ENCODE measurements around the gene MINDY1. TPM values are rescaled to one million over a fixed set of nuclear protein-coding genes. Genes with fewer than 3 reads are reported as not detected.

Gene MINDY1
- total and polyA plus RNA-seq, 12 donors = 9.8 to 70.6 (median 53.6) TPM

- Histone ChIP-seq H3K36me3 (peaks cover 0 to 59% (median 39%) of the 10 kb centered on the region in 9 donors), H3K9me3 (no peaks in the 10 kb centered on the region), H3K27ac (peak overlapping the region in 3 of 10 donors; percentile 9 to 28 (median 24)), H3K4me3 (no peak overlapping the region), H3K4me1 (peaks cover 0 to 17% (median 5%) of the 10 kb centered on the region in 9 donors), H3K27me3 (no peaks in the 10 kb centered on the region)
- TF ChIP-seq, protein P1, sequence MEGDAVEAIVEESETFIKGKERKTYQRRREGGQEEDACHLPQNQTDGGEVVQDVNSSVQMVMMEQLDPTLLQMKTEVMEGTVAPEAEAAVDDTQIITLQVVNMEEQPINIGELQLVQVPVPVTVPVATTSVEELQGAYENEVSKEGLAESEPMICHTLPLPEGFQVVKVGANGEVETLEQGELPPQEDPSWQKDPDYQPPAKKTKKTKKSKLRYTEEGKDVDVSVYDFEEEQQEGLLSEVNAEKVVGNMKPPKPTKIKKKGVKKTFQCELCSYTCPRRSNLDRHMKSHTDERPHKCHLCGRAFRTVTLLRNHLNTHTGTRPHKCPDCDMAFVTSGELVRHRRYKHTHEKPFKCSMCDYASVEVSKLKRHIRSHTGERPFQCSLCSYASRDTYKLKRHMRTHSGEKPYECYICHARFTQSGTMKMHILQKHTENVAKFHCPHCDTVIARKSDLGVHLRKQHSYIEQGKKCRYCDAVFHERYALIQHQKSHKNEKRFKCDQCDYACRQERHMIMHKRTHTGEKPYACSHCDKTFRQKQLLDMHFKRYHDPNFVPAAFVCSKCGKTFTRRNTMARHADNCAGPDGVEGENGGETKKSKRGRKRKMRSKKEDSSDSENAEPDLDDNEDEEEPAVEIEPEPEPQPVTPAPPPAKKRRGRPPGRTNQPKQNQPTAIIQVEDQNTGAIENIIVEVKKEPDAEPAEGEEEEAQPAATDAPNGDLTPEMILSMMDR (IDR thresholded peaks at IDR 0.05) = no peak
- ATAC-seq (peak in 2 of 8 donors; percentile 10 to 42), DNase-seq (no peak)
- 90% methylated on average over 3 of the region's 3 CpGs for WGBS, 2 donors
- intact Hi-C loops (cut with DNase I) = no loop called here
Measured at GRCh38 chr1:151035167-151035566, 28.5 kb upstream of the MINDY1 start.

- intact Hi-C loops (cut with DNase I) = loop anchor here in 1 of 10 donors (5.0 kb wide), 1 partner anchor 115 kb away; the partner anchor contains the start of gene SEMA6C
- ATAC-seq (no peak), DNase-seq (no peak)
- Histone ChIP-seq H3K27me3 (no peaks in the 10 kb centered on the region), H3K9me3 (no peaks in the 10 kb centered on the region), H3K4me1 (peaks cover 0 to 12% (median 5%) of the 10 kb centered on the region in 9 donors), H3K27ac (no peak overlapping the region), H3K4me3 (no peak overlapping the region), H3K36me3 (peaks cover 0 to 89% (median 58%) of the 10 kb centered on the region in 9 donors)
- WGBS, 2 donors = 98% methylated on average over 8 of the region's 8 CpGs
- TF ChIP-seq, protein P1 (IDR thresholded peaks at IDR 0.05) = no peak
Measured at GRCh38 chr1:151032164-151032563, 25.5 kb upstream of the MINDY1 start.

GRCh38 chr1:151026460-151026859 is 19.8 kb upstream of the MINDY1 start:
- Histone ChIP-seq H3K36me3 (peaks cover 0 to 84% (median 48%) of the 10 kb centered on the region in 9 donors), H3K4me1 (peaks cover 3 to 19% (median 12%) of the 10 kb centered on the region in 9 donors), H3K9me3 (no peaks in the 10 kb centered on the region), H3K27me3 (no peaks in the 10 kb centered on the region), H3K4me3 (no peak overlapping the region), H3K27ac (no peak overlapping the region)
- ATAC-seq (no peak), DNase-seq (no peak)
- intact Hi-C loops (cut with DNase I) = loop anchor here in 3 of 10 donors (5.0 to 10.0 kb wide), 3 partner anchors 48 to 131 kb away; partner anchors contain the start of genes TNFAIP8L2 (in 2 of the 3) and GABPB2 (in 1 of the 3)
- TF ChIP-seq, protein P1 (IDR thresholded peaks at IDR 0.05) = no peak

GRCh38 chr1:151024540-151025146 is 17.9 kb upstream of the MINDY1 start:
- TF ChIP-seq, protein P1 (IDR thresholded peaks at IDR 0.05) = peak; percentile 56 to 85 (median 74)
- peak overlapping the region; percentile 13 to 93 (median 83) for H3K27ac ChIP-seq
- 16 to 23% methylated on average over 6 of the region's 6 CpGs for WGBS, 2 donors
- ATAC-seq (peak; percentile 88 to 94 (median 90)), DNase-seq (peak; percentile 76 to 91)
- H3K27me3 ChIP-seq = no peaks in the 10 kb centered on the region
- intact Hi-C loops (cut with DNase I) = loop anchor here in 6 of 10 donors (1.0 to 10.0 kb wide), 9 partner anchors 33 to 133 kb away; partner anchors contain the start of genes GABPB2 (in 4 of the 6), TNFAIP8L2 (in 4 of the 6), CDC42SE1 (in 2 of the 6) and SEMA6C (in 1 of the 6)
- peaks cover 3 to 19% (median 12%) of the 10 kb centered on the region in 9 donors for H3K4me1 ChIP-seq
- H3K36me3 ChIP-seq = peaks cover 0 to 82% (median 35%) of the 10 kb centered on the region in 9 donors
- H3K9me3 ChIP-seq = no peaks in the 10 kb centered on the region
- H3K4me3 ChIP-seq = no peak overlapping the region
